DMS 273 (cell line): ENCODE results near the gene GAS5.
"Not testable (repeated sequence)": the region's sequence is repeated elsewhere in the genome, so short reads cannot be mapped to it uniquely, and the experiment has no call there.

Source experiments
- DNase-seq: peaks from one replicate; lab custom pipeline; 2025; ENCODE audit not compliant: unreplicated experiment; lab: John Stamatoyannopoulos, UW

The GAS5 gene

DNA sequence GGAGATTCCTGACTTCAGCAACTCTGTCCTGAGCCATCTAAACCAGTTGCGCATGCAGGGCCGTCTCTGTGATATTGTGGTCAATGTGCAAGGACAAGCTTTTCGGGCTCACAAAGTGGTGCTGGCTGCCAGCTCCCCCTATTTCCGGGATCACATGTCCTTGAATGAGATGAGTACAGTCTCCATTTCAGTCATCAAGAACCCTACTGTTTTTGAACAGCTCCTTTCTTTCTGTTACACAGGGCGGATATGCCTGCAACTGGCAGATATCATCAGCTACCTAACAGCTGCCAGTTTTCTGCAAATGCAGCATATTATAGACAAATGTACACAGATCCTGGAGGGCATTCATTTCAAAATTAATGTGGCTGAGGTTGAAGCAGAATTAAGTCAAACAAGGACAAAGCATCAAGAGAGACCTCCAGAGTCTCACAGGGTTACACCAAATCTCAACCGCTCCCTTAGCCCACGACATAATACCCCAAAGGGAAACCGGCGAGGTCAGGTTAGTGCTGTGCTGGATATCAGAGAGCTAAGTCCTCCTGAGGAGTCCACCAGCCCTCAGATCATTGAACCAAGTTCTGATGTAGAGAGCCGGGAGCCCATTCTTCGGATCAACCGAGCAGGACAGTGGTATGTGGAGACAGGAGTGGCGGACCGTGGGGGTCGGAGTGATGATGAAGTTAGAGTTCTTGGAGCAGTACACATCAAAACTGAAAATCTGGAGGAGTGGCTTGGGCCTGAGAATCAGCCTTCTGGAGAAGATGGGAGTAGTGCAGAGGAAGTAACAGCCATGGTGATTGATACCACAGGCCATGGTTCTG lies 2.7 kb upstream of the GAS5 start:
- no peak for DNase-seq

GRCh38 chr1:173869021-173869359 lies 1.2 kb upstream of the GAS5 start:
- DNase-seq, result no peak

DNA sequence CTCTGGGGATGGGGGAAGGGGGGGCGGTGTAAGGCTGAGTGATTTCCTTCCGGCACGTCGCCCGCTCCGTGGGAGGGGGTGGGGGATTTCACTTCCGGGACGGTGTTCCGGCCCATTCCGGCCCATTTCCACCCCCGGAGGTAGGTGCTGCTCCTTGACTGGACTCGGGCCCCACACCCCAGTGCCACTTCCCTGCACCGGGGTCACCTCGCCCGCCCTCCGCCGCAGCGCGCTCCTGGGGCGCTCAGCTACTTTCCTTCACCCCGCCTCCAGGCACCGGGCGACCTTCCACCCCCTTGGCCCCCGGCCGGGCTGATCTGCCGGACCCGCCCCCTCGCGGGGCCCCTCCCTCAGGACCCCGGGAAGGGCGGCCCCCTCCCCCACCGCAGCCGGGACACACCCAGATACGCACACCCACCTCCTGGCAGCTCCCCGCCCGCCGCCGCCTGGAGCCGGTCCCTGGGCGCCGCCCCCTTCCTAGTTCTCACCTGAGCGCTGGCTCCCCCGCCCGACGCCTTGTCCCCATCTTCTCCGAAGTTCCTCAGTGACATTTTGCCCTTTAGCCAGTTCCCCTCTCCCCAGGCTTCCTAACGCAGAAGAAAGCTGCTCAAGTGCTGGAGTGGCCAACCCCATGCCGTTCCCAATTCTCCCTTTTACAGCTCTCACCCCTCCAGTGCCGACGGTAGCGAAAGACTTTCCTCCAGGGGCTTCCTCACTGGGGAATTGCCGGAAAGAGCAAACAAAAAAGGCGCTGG lies 654 bp upstream of the GAS5 start, which contains the start of gene ZBTB37:
TSS of gene ZBTB37 (plus strand) at position 115 of the 755 bp plus-strand sequence. CDS start 1,846 bp downstream, outside the sequence.
- DNase-seq, result peak; percentile 96

GRCh38 chr1:173867141-173867752 lies 542 bp downstream of the GAS5 start:
- DNase-seq, result no peak

DNA sequence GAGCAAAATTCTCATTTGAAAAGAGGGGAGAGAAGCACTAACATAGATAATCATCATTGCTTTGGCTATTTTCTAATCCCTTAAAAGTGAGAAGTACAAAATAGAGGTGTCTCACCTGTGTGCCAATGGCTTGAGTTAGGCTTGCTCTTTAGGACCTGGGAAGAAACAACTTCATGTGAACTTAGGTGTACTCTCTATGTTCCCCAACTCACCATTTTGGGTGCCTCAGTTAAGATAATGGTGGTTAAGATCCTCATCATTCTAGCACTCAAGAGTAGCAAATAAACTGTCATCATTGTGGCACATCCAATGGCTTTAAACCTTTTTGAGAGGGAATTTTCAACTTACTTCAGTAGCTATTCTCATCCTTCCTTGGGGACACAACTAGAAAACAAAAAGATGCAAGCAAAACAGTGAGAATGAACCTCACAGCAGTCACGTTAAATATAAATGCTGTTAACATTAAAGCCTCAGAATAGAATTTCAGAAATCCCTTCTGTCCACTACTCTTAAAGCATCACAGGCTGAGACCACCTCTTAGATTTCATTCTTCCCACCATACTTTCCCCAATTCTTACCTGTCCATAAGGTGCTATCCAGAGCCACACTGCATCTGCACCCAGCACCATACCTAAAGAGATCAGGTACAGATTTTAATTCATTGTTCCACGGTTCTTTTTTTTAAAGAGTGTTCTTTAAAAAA lies 1.2 kb downstream of the GAS5 start:
- peak; percentile 33 for DNase-seq

- DNase-seq, result peak; percentile 47
These were observed 2.2 kb downstream of the GAS5 start for GRCh38 chr1:173865468-173866164.

- DNase-seq, result peak; percentile 37
These were observed 3.5 kb downstream of the GAS5 start for GRCh38 chr1:173864179-173864867.

GRCh38 chr1:173863224-173864161 lies 4.3 kb downstream of the GAS5 start:
- peak; percentile 73 for DNase-seq

GRCh38 chr1:173862769-173863223 lies 5.0 kb downstream of the GAS5 start:
- peak; percentile 77 for DNase-seq

DNA sequence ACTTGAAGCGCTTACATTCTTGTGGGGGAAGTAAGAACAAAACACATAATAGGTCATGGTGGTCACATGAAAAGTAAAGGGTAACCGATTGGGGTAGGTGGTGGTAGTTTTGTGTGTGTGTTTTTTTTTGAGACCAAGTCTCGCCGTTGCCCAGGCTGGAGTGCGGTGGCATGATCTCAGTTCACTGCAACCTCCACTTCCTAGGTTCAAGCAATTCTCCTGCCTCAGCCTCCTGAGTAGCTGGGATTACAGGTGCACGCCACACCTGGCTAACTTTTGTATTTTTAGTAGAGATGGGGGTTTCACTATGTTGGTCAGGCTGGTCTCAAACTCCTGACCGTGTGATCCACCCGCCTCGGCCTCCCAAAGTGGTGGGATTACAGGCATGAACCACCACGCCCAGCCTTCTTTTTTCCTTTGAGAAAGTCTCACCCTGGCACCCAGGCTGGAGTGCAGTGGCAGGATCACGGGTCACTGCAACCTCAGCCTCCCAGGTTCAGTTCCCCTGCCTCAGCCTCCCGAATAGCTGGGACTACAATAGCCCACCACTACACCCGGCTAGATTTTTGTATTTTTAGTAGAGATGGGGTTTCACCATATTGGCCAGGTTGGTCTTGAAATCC lies 5.5 kb downstream of the GAS5 start:
- DNase-seq, result peak; percentile 80

DNA sequence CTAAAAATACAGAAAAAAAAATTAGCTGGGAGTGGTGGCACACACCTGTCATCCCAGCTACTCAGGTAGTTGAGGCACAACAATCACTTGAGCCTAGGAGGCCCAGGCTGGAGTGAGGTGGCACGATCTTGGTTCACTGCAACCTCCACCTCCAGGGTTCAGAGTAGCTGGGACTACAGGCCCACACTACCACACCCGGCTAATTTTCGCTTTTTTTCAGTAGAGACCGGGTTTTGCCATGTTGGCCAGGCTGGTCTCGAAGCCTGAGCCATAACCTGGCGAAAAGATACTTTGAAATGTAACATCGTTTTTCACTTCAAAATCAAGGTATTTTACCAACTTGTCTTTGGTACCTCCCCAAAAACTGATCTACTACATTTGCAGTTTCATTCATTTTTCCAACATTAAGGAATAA lies 6.1 kb downstream of the GAS5 start:
- peak; percentile 80 for DNase-seq

DNA sequence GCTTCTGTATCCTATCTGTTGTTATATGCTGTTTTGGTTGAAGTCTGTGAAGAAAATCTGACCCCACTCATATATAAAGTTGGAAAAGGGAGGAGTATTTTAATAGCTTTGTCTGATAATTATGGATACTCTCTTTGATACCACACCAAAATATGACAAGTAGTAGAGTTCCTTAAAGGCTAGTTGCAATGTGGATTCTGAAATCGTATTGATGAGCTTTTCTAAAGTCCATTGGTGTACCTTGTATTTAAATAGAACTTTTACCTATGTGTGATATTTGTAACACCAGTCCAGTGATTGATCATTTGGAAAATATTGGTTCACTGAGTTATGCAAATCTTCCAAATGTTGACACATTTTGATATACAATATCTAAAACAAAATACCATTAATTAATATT lies 7.7 kb downstream of the GAS5 start:
- peak; percentile 62 for DNase-seq

DNA sequence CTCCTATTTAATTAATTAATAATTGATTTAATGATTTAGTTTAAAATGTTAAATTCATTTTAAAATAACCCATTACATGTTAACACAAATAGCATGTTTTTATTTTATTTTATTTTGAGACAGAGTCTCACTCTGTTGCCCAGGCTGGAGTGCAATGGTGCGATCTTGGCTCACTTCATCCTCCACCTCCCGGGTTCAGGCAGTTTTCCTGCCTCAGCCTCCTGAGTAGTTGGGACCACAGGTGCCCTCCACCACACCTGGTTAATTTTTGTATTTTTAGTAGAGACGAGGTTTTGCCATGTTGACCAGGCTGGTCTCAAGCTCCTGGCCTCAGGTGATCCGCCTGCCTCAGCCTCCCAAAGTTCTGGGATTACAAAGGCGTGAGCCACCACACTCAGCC lies 8.2 kb downstream of the GAS5 start:
- DNase-seq, result not testable (repeated sequence)

DNA sequence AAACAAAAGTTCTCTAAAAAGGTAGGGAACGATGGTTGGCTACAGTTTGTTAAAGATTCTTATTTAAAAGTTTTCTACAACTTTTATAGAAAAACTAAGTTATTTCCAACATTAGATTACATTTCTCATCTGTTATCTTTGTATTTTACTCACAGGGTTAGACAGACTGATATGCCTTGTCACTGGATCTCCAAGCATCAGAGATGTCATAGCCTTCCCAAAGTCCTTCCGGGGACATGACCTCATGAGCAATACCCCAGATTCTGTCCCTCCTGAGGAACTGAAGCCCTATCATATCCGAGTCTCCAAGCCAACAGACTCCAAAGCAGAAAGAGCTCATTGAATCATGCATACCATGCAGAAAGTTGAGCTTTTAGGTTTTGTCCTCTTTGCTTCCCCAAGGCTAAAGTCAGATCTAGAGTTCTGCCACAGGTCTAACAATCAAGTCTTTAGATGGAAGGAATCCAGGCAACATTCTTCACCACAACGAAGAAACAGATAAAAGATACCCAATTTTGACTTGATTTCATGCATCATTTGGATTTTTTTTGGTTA lies 10.3 kb downstream of the GAS5 start:
- peak; percentile 26 for DNase-seq

DNA sequence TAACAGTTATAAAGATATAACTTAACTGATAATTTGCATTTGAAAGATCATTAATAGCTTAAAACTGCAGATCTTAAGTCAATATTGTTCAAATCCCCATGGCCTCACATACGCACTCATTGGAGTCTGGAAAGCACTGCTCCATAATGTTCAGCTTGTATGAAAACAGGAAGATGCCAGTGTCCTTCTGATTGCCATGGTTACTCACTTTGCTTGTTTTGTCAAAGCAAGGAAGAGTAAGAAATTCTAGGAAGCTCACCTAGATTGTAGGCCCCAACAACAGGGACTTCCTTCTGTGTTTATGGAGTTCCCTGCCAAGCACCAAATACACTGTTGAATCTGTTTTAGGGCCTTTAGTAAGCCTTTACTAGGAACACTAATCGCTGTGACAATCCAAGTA lies 10.9 kb downstream of the GAS5 start:
- DNase-seq, result peak; percentile 22

DNA sequence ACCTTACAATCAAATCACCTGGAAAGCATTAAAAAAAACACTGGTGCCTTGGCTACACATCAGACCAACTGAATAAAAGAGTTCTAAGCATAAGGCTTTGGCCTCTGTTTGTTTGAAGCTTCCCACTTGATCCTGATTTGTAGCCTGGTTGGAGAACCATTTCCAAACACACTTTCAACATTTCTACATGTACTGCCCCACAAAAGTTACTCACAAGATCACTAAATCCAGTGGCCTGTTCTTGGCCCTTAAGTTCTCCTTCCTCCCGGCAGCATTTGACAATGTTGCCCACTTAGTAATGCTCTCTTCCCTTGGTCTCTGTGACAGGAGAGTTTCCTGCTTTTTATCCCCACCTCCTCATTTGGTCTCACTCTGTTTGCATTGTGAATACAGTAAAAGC lies 11.8 kb downstream of the GAS5 start:
- DNase-seq, result peak; percentile 14

DNA sequence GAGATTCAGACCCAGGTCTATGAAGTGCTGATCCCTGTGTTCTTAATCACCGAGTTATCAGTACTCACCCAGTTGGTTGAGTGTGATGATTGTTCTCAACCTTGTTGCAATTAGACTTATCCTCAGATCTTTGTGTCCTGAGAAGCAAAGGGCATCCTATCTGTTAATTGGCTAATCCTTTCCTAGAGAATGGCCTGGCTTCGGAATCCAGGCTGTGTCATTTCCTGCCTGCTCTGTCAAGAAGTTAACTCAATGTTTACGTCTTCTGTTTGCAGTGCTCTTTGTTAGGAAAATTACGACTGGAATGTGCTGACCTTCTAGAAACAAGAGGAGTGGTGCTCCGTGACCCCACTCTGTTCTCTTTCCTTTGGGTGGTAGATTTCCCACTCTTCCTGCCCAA lies 14.7 kb downstream of the GAS5 start:
- DNase-seq, result no peak

- DNase-seq, result no peak
These were observed 15.7 kb downstream of the GAS5 start for GRCh38 chr1:173852105-173852504.
